ENCODE measurements around the gene PCNX2. TPM values are rescaled to one million over a fixed set of nuclear protein-coding genes. Genes with fewer than 3 reads are reported as not detected.
A peak's percentile ranks its signal among the peaks of the same experiment; 100 is the strongest.

PCNX2 gene
- total and polyA plus RNA-seq, 4 donors, result 24.4 to 85.8 (median 29.8) TPM

- H3K4me3 ChIP-seq (ENCODE audit: low read depth, low read length), result no peak overlapping the region
- H3K27me3 ChIP-seq (ENCODE audit: control insufficient read depth, insufficient read depth, low read length), result no peaks in the 10 kb centered on the region
- no CpG with 5 or more reads among the region's 9 CpGs for WGBS (ENCODE audit: insufficient coverage)
- H3K36me3 ChIP-seq (ENCODE audit: control insufficient read depth, insufficient read depth, low read length), result no peaks in the 10 kb centered on the region
- H3K4me1 ChIP-seq (ENCODE audit: control insufficient read depth, insufficient read depth, low read length), result no peaks in the 10 kb centered on the region
- peak in 2 of 6 donors; percentile 54 to 89 for DNase-seq (ENCODE audit: low read depth in 4 of 6, low spot score in 6 of 6)
- H3K27ac ChIP-seq (ENCODE audit: low read depth, low read length), result no peak overlapping the region
- H3K9me3 ChIP-seq (ENCODE audit: control insufficient read depth, insufficient read depth, low read length), result no peaks in the 10 kb centered on the region
These were observed 56.6 kb downstream of the PCNX2 start for GRCh38 chr1:233238884-233239431.

GRCh38 chr1:233237647-233238046, 57.9 kb downstream of the PCNX2 start:
- WGBS (ENCODE audit: insufficient coverage), result no CpG with 5 or more reads among the region's 3 CpGs
- Histone ChIP-seq H3K4me3 (ENCODE audit: low read depth, low read length) (no peak overlapping the region), H3K27ac (ENCODE audit: low read depth, low read length) (no peak overlapping the region), H3K4me1 (ENCODE audit: control insufficient read depth, insufficient read depth, low read length) (no peaks in the 10 kb centered on the region), H3K36me3 (ENCODE audit: control insufficient read depth, insufficient read depth, low read length) (no peaks in the 10 kb centered on the region), H3K9me3 (ENCODE audit: control insufficient read depth, insufficient read depth, low read length) (no peaks in the 10 kb centered on the region), H3K27me3 (ENCODE audit: control insufficient read depth, insufficient read depth, low read length) (no peaks in the 10 kb centered on the region)
- no peak for DNase-seq (ENCODE audit: low read depth in 4 of 6, low spot score in 6 of 6)

- Histone ChIP-seq H3K27ac (ENCODE audit: low read depth, low read length) (no peak overlapping the region), H3K27me3 (ENCODE audit: control insufficient read depth, insufficient read depth, low read length) (no peaks in the 10 kb centered on the region), H3K4me1 (ENCODE audit: control insufficient read depth, insufficient read depth, low read length) (no peaks in the 10 kb centered on the region), H3K4me3 (ENCODE audit: low read depth, low read length) (no peak overlapping the region), H3K9me3 (ENCODE audit: control insufficient read depth, insufficient read depth, low read length) (no peaks in the 10 kb centered on the region), H3K36me3 (ENCODE audit: control insufficient read depth, insufficient read depth, low read length) (no peaks in the 10 kb centered on the region)
- DNase-seq (ENCODE audit: low read depth in 4 of 6, low spot score in 6 of 6), result no peak
- WGBS (ENCODE audit: insufficient coverage), result 78% methylated on average over 1 of the region's 5 CpGs
These were observed 62.0 kb downstream of the PCNX2 start for GRCh38 chr1:233233508-233234040.

- Histone ChIP-seq H3K27ac (ENCODE audit: low read depth, low read length) (no peak overlapping the region), H3K4me1 (ENCODE audit: control insufficient read depth, insufficient read depth, low read length) (no peaks in the 10 kb centered on the region), H3K9me3 (ENCODE audit: control insufficient read depth, insufficient read depth, low read length) (no peaks in the 10 kb centered on the region), H3K27me3 (ENCODE audit: control insufficient read depth, insufficient read depth, low read length) (no peaks in the 10 kb centered on the region), H3K4me3 (ENCODE audit: low read depth, low read length) (no peak overlapping the region), H3K36me3 (ENCODE audit: control insufficient read depth, insufficient read depth, low read length) (peaks cover 4% of the 10 kb centered on the region)
- 60% methylated on average over 1 of the region's 2 CpGs for whole genome bisulfite sequencing (ENCODE audit: insufficient coverage)
- no peak for DNase-seq (ENCODE audit: low read depth in 4 of 6, low spot score in 6 of 6)
These were observed 65.5 kb downstream of the PCNX2 start for GRCh38 chr1:233230011-233230410.

GRCh38 chr1:233229288-233229687, 66.2 kb downstream of the PCNX2 start:
- Histone ChIP-seq H3K4me3 (ENCODE audit: low read depth, low read length) (no peak overlapping the region), H3K27me3 (ENCODE audit: control insufficient read depth, insufficient read depth, low read length) (no peaks in the 10 kb centered on the region), H3K36me3 (ENCODE audit: control insufficient read depth, insufficient read depth, low read length) (peaks cover 4% of the 10 kb centered on the region), H3K4me1 (ENCODE audit: control insufficient read depth, insufficient read depth, low read length) (no peaks in the 10 kb centered on the region), H3K27ac (ENCODE audit: low read depth, low read length) (no peak overlapping the region), H3K9me3 (ENCODE audit: control insufficient read depth, insufficient read depth, low read length) (no peaks in the 10 kb centered on the region)
- DNase-seq (ENCODE audit: low read depth in 4 of 6, low spot score in 6 of 6), result no peak
- WGBS (ENCODE audit: insufficient coverage), result 100% methylated on average over 2 of the region's 3 CpGs

- no peaks in the 10 kb centered on the region for H3K27me3 ChIP-seq (ENCODE audit: control insufficient read depth, insufficient read depth, low read length)
- WGBS (ENCODE audit: insufficient coverage), result 75% methylated on average over 3 of the region's 4 CpGs
- H3K4me3 ChIP-seq (ENCODE audit: low read depth, low read length), result no peak overlapping the region
- no peak overlapping the region for H3K27ac ChIP-seq (ENCODE audit: low read depth, low read length)
- no peaks in the 10 kb centered on the region for H3K4me1 ChIP-seq (ENCODE audit: control insufficient read depth, insufficient read depth, low read length)
- DNase-seq (ENCODE audit: low read depth in 4 of 6, low spot score in 6 of 6), result no peak
- no peaks in the 10 kb centered on the region for H3K9me3 ChIP-seq (ENCODE audit: control insufficient read depth, insufficient read depth, low read length)
- H3K36me3 ChIP-seq (ENCODE audit: control insufficient read depth, insufficient read depth, low read length), result peaks cover 4% of the 10 kb centered on the region
These were observed 67.5 kb downstream of the PCNX2 start for GRCh38 chr1:233227930-233228465.

GRCh38 chr1:233224311-233224710, 71.2 kb downstream of the PCNX2 start:
- Histone ChIP-seq H3K27ac (ENCODE audit: low read depth, low read length) (no peak overlapping the region), H3K9me3 (ENCODE audit: control insufficient read depth, insufficient read depth, low read length) (peaks cover 3% of the 10 kb centered on the region), H3K4me3 (ENCODE audit: low read depth, low read length) (no peak overlapping the region), H3K36me3 (ENCODE audit: control insufficient read depth, insufficient read depth, low read length) (peaks cover 4% of the 10 kb centered on the region), H3K4me1 (ENCODE audit: control insufficient read depth, insufficient read depth, low read length) (no peaks in the 10 kb centered on the region), H3K27me3 (ENCODE audit: control insufficient read depth, insufficient read depth, low read length) (no peaks in the 10 kb centered on the region)
- no CpG with 5 or more reads among the region's 3 CpGs for WGBS (ENCODE audit: insufficient coverage)
- DNase-seq (ENCODE audit: low read depth in 4 of 6, low spot score in 6 of 6), result no peak

GRCh38 chr1:233217832-233218231, 77.7 kb downstream of the PCNX2 start:
- no peaks in the 10 kb centered on the region for H3K4me1 ChIP-seq (ENCODE audit: control insufficient read depth, insufficient read depth, low read length)
- peaks cover 3% of the 10 kb centered on the region for H3K9me3 ChIP-seq (ENCODE audit: control insufficient read depth, insufficient read depth, low read length)
- WGBS (ENCODE audit: insufficient coverage), result 85% methylated on average over 2 of the region's 5 CpGs
- no peak for DNase-seq (ENCODE audit: low read depth in 4 of 6, low spot score in 6 of 6)
- no peaks in the 10 kb centered on the region for H3K36me3 ChIP-seq (ENCODE audit: control insufficient read depth, insufficient read depth, low read length)
- no peaks in the 10 kb centered on the region for H3K27me3 ChIP-seq (ENCODE audit: control insufficient read depth, insufficient read depth, low read length)
- no peak overlapping the region for H3K4me3 ChIP-seq (ENCODE audit: low read depth, low read length)
- no peak overlapping the region for H3K27ac ChIP-seq (ENCODE audit: low read depth, low read length)

GRCh38 chr1:233216009-233216408, 79.5 kb downstream of the PCNX2 start:
- Histone ChIP-seq H3K4me1 (ENCODE audit: control insufficient read depth, insufficient read depth, low read length) (no peaks in the 10 kb centered on the region), H3K27me3 (ENCODE audit: control insufficient read depth, insufficient read depth, low read length) (no peaks in the 10 kb centered on the region), H3K9me3 (ENCODE audit: control insufficient read depth, insufficient read depth, low read length) (peaks cover 3% of the 10 kb centered on the region), H3K27ac (ENCODE audit: low read depth, low read length) (no peak overlapping the region), H3K4me3 (ENCODE audit: low read depth, low read length) (no peak overlapping the region), H3K36me3 (ENCODE audit: control insufficient read depth, insufficient read depth, low read length) (no peaks in the 10 kb centered on the region)
- 73% methylated on average over 4 of the region's 4 CpGs for WGBS (ENCODE audit: insufficient coverage)
- DNase-seq (ENCODE audit: low read depth in 4 of 6, low spot score in 6 of 6), result no peak

GRCh38 chr1:233215135-233215760, 80.3 kb downstream of the PCNX2 start:
- H3K27ac ChIP-seq (ENCODE audit: low read depth, low read length), result no peak overlapping the region
- 60% methylated on average over 1 of the region's 3 CpGs for WGBS (ENCODE audit: insufficient coverage)
- H3K4me3 ChIP-seq (ENCODE audit: low read depth, low read length), result no peak overlapping the region
- no peaks in the 10 kb centered on the region for H3K27me3 ChIP-seq (ENCODE audit: control insufficient read depth, insufficient read depth, low read length)
- DNase-seq (ENCODE audit: low read depth in 4 of 6, low spot score in 6 of 6), result peak in 1 of 6 donors; percentile 81
- no peaks in the 10 kb centered on the region for H3K36me3 ChIP-seq (ENCODE audit: control insufficient read depth, insufficient read depth, low read length)
- peaks cover 1% of the 10 kb centered on the region for H3K9me3 ChIP-seq (ENCODE audit: control insufficient read depth, insufficient read depth, low read length)
- no peaks in the 10 kb centered on the region for H3K4me1 ChIP-seq (ENCODE audit: control insufficient read depth, insufficient read depth, low read length)

All from spinal cord (tissue), 10 donors.